HG02938 (cell line): ENCODE measurements around the gene PRDM16.
"Not testable (repeated sequence)": the region's sequence is repeated elsewhere in the genome, so short reads cannot be mapped to it uniquely, and the experiment has no call there.

ENCODE experiments used
- ATAC-seq: cut with Tn5 transposase; IDR thresholded peaks from one replicate; pipeline ENCODE4 v1.9.1; 2021; ENCODE audit warnings: mild to moderate bottlenecking, moderate library complexity; ENCODE audit not compliant: unreplicated experiment

Gene PRDM16

GRCh38 chr1:3237570-3237969 lies 168.6 kb downstream of the PRDM16 start:
- no peak for ATAC-seq

DNA sequence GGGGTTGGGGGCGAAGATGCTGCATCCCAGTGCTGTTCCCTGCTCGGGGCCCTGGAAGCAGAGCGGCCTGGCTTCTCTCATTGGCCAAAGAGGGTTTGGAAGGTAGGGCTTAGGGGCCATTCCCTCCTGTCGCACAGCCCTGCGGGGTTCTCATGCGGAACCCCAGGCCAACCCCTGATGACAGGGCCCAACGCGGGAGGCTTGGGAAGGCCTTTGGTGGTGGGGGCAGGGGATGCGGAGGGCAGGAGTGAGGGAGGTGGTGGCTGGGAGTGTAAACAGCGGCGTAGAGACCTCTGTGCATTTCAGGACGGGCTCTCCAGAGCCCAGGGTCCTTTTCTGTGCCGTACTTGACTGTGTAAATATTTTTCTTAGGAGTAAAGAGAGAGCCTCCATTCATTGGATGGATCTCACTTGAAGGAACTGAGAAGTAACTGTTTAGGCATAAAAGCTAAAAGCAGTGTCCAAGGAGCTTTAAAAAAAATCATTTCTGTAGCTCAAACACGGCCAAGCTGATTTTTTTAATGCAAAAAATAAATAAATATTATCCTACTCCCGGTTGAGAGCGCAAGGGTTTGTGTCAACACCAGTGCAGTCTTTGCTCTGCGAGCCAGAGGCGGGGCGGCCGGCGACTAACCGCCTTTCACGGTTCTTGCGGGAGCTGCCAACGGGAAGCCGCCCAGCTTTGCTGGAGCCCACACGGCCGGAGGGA lies 169.1 kb downstream of the PRDM16 start:
- no peak for ATAC-seq

DNA sequence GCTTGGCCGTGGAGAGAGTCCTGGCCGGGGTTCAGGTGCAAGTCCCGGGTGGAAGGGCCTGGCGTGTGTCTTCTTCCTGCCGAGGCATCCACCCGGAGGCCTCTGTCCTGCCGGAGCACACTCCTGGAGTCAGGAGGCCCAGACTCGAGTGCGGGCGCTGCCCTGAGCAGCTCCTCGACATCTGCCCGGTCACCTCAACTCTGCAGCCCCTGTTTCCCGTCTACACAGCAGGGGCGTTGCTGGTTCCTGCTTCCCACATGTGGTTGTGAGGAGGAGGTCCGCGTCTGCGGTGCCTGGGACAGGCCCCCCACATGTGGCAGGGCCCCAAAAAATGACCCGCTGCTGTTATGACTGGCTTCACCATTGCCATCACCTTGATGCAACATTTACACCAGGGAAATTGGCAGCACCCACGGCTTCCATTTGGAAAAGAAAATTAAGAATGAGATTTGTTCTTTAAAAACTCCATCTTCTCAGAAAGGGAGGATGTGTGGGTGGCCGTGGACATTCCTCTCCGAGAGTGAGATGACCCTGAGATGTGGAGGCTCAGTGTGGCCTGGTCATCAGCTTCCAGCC lies 169.8 kb downstream of the PRDM16 start:
- ATAC-seq, result no peak

DNA sequence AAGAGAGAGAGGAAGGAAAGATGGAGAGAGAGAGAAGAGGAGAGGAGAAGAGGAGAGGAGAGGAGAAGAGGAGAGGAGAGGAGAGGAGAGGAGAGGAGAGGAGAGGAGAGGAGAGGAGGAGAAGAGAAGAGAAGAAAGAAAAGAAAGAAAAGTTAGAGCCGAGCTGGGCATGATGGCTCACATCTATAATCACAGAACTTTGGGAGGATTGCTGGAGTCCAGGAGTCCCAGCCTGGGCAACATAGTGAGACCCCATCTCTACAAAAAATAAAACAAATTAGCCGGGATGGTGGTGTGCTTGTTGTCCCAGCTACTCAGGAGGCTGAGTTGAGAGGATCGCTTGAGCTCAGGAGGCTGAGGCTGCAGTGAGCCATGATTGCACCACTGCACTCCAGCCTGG lies 171.0 kb downstream of the PRDM16 start:
- ATAC-seq, result not testable (repeated sequence)

- ATAC-seq, result no peak
Observed at GRCh38 chr1:3240524-3241235, 171.7 kb downstream of the PRDM16 start.

DNA sequence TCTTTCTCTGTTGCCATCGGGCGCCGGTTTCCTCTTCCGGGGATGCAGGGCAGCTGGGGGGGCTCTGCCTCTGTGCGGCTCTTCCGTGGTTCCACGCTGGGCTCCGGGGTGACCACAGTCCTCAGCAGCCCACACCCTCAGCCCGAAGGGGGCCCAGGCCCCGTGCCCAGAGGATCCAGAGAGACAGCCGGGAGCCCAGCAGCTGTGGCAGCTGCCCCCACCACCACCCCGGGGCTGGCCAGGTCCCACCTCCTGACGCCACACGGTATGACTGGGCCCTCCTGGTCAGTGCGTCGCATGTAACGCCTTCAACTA lies 172.2 kb downstream of the PRDM16 start:
- no peak for ATAC-seq

GRCh38 chr1:3241673-3242407 lies 172.8 kb downstream of the PRDM16 start:
- no peak for ATAC-seq

DNA sequence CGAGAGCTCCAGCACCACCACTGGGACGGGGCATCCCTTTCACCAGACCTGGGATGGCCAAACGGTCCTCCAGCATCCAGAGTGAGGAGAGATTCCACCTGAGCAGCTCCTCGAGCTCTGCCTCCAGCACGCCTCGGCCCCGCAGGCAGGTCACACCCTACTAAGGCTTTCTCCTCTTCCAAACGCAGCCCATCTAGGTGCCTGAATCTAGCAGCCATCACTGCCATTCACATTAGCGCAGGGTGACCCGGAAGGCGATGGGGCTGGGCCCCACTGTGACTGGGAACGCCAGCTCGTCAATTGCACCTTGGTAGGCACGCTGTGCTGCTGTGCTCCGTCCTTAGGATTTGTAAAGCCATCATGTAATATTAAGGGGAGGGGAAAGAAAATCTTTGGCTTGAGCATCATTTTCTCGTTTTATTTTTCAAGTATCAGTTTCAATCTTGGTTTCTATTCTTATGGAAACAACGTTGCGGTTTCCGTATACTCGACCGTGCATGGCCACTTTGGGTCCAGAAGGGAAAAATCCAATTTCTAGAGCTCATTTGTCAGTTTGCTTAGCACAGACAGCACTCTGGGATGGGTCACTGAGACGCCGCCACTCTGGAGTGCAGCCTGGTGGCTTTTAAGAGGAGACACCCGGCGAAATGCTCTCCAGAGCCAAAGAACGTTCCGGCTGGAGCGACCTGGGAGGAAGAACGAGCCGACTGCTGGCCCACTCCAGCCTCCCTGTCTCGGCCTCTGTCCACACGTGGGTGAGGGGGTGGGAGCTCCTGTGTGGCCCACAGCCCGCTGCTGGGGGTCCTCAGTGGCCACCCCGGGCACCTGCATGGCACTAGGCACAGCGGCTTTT lies 173.6 kb downstream of the PRDM16 start:
- no peak for ATAC-seq

DNA sequence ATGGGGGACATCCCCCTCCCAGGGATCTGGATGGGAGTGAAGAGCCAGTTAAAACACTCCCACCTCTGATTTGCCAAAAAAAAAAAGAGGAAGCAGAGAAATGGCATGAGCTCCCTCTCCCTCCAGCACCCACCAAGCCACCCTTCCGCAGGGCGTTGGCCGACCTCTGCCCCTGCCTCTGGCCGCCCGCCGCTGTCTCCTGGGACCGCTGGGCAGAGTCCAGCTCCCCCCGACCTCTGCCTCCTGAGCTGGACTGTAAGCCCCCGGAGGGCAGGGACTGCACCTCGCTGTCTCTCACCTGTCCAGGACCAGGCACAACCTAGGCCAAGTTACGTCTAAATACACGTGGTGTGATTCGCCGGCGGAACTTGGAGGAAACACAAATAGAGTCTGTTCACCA lies 174.3 kb downstream of the PRDM16 start:
- no peak for ATAC-seq

- no peak for ATAC-seq
Observed at GRCh38 chr1:3244025-3244926, 175.3 kb downstream of the PRDM16 start.

- no peak for ATAC-seq
Observed at GRCh38 chr1:3244927-3245315, 175.9 kb downstream of the PRDM16 start.

GRCh38 chr1:3245344-3245743 lies 176.3 kb downstream of the PRDM16 start:
- no peak for ATAC-seq

DNA sequence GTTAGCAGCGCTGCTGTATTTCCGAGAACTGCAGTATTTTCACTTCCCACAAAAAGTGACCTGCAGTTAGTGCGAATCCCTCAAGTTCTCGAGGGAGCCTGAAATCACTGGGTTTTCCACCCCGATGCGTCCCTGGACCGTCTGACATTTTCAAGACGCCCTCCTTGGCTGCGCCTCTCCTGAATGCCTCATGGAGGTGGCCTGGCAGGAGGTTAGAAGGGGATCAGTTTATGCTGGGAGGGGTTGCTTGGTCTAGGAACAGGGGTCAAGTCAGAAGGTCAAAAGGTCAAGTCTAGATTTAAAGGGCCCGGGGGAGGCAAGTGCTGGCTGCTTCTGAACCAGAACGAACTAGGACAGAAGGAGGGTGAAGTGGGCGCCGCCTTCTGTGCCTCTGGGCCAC lies 176.8 kb downstream of the PRDM16 start:
- ATAC-seq, result no peak

DNA sequence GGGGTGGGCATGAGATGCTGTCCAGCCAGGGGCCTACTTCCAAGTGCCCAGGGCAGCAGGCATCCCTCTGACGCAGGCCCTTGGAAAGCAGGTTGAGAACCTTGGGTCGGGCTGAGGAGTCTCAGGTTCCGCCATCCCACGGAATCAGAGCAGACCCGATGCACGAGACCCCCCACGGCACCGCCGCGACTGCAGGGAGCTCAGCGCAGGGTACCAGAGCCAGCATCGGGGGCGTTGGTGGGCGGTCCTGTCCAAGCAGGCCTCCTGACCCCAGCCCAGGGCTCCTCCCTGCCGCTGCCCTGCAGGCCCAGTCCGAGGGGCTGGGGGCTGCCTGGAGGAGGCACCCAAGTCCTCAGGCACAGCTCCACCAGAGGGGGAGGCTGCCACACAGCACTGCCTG lies 177.2 kb downstream of the PRDM16 start:
- no peak for ATAC-seq

DNA sequence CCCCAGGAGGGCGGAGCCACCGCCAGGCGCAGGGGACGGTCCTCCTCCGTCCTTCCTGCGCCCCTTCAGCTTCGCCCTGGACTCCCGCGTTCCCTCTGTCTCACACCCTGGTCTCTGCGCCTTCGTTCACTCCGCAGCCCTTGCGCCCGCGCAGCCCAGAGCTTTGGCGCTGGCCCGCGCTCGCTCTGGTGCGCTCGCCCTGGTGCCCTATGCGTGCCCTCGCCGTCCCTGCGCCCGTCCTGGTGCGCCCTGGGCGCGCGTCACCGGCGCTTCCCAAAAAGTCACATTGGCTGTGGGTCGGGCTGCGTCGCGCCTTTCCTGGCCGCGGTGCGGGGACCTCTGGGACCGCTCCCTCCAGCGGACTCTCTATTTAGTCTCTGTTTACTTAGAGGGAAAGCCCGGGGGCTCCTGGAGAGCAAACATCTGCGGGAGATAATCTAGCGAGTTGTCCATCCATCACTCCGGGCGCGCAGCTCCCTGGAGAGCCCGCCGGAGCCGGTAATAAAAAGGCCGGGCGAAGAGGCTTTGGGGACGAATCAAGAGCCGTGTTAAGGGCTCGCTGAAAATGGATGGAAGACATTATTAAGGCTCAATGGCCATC lies 178.6 kb downstream of the PRDM16 start:
- no peak for ATAC-seq

- ATAC-seq, result no peak
Observed at GRCh38 chr1:3248155-3249141, 179.4 kb downstream of the PRDM16 start.

DNA sequence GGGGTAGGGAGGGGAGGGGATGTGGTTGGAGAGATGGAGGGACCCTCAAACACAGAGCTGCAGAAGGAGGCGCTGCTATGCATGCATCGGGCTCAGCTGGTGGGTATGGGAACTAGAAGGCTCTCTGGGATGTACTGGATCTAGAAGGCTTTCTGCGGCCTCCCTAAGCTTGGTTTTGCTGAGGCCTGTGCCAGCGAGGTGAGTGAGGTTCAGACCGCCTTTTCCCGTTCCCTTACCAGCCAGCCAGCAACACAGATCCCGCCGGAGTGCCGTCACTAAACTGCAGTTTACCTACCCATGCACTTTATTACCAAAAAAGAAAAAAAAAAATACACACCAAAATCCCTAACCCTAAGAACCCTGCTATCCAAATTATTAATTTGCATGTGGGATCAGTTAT lies 180.2 kb downstream of the PRDM16 start:
- no peak for ATAC-seq
